Neural cell (in vitro differentiated cells): ENCODE results near the gene OLFM1. TPM values are rescaled to one million over a fixed set of nuclear protein-coding genes. Genes with fewer than 3 reads are reported as not detected.
"Not testable (repeated sequence)": the region's sequence is repeated elsewhere in the genome, so short reads cannot be mapped to it uniquely, and the experiment has no call there.

Experiments used
- H2AFZ ChIP-seq: fragments of 200-600, 300-800 bp; sonication (generic), shearing (Covaris generic); 2 replicates; pipeline ENCODE4 v1.6.0; 2014; ENCODE audit warnings: low read depth, mild to moderate bottlenecking, antibody characterized with exemption, low read length, moderate library complexity
- H3F3A ChIP-seq: fragments of 200-600 bp; shearing (Covaris generic); 2 replicates; pipeline ENCODE4 v1.6.1; 2016; ENCODE audit warnings: mild to moderate bottlenecking, moderate library complexity, mixed read lengths, antibody characterized with exemption, low read length; ENCODE audit not compliant: insufficient read depth, poor library complexity, severe bottlenecking
- H3K27ac ChIP-seq: fragments of 200-600, 300-800 bp; sonication (generic), shearing (Covaris generic); 2 replicates; pipeline ENCODE4 v1.5.1; 2014; ENCODE audit warnings: mild to moderate bottlenecking, low read length, moderate library complexity
- H3K27me3 ChIP-seq: fragments of 300-800, 200-600 bp; sonication (generic), shearing (Covaris generic); 2 replicates; pipeline ENCODE4 v1.6.0; 2014; ENCODE audit warnings: mild to moderate bottlenecking, low read depth, low read length, moderate library complexity; ENCODE audit not compliant: insufficient read depth
- H3K36me3 ChIP-seq: fragments of 300-800, 200-600 bp; sonication (generic), shearing (Covaris generic); 2 replicates; pipeline ENCODE4 v1.5.1; 2014; ENCODE audit warnings: mild to moderate bottlenecking, antibody characterized with exemption, low read length, moderate library complexity; ENCODE audit not compliant: insufficient read depth
- H3K4me2 ChIP-seq: fragments of 300-800, 200-600 bp; sonication (generic), shearing (Covaris generic); 2 replicates; pipeline ENCODE4 v1.6.0; 2014; ENCODE audit warnings: mild to moderate bottlenecking, low read length
- H3K4me3 ChIP-seq: fragments of 300-800, 200-600 bp; sonication (generic), shearing (Covaris generic); 2 replicates; pipeline ENCODE4 v1.5.1; 2014; ENCODE audit warnings: mild to moderate bottlenecking, low read length, moderate library complexity
- H3K79me2 ChIP-seq: fragments of 200-600 bp; shearing (Covaris generic); replicated peaks from 2 replicates; pipeline ENCODE4 v1.6.0; 2014; ENCODE audit warnings: mild to moderate bottlenecking, low read length, moderate library complexity; ENCODE audit not compliant: insufficient read depth
- H3K9ac ChIP-seq: fragments of 300-800, 200-600 bp; sonication (generic), shearing (Covaris generic); 2 replicates; pipeline ENCODE4 v1.6.1; 2016; ENCODE audit warnings: mild to moderate bottlenecking, low read length, mixed read lengths
- H3K9me2 ChIP-seq: fragments of 200-600 bp; shearing (Covaris generic); 2 replicates; pipeline ENCODE4 v1.6.1; 2016; ENCODE audit warnings: mild to moderate bottlenecking, low read length, mixed read lengths; ENCODE audit not compliant: insufficient read depth
- H3K9me3 ChIP-seq: fragments of 200-600, 300-800 bp; sonication (generic), shearing (Covaris generic); 2 replicates; pipeline ENCODE4 v1.6.1; 2016; ENCODE audit warnings: mild to moderate bottlenecking, mixed run types, low read length, moderate library complexity, mixed read lengths
- H4K20me1 ChIP-seq: fragments of 200-600 bp; shearing (Covaris generic); 2 replicates; pipeline ENCODE4 v1.6.1; 2016; ENCODE audit warnings: mild to moderate bottlenecking, mixed run types; ENCODE audit not compliant: insufficient read depth
- CTCF ChIP-seq: fragments of 450-650 bp; IDR thresholded peaks from 2 replicates; pipeline ENCODE4 v1.5.1; 2014; ENCODE audit warnings: antibody characterized with exemption, mild to moderate bottlenecking, moderate library complexity; ENCODE audit not compliant: poor library complexity, severe bottlenecking
- EP300 ChIP-seq: fragments of 450-650 bp; conservative IDR thresholded peaks from 2 replicates; pipeline ENCODE4 v1.6.1; 2014; ENCODE audit warnings: antibody characterized with exemption, mild to moderate bottlenecking, moderate library complexity; ENCODE audit not compliant: poor library complexity, severe bottlenecking
- EZH2 ChIP-seq: fragments of 200-600, 300-800 bp; shearing (Covaris generic), sonication (generic); IDR thresholded peaks from 2 replicates; pipeline ENCODE4 v1.6.1; 2014; ENCODE audit warnings: antibody characterized with exemption, low read length, borderline replicate concordance, mild to moderate bottlenecking; ENCODE audit not compliant: insufficient read depth, poor library complexity, severe bottlenecking
- MXI1 ChIP-seq: fragments of 450-650 bp; conservative IDR thresholded peaks from 2 replicates; pipeline ENCODE4 v1.6.1; 2014; ENCODE audit warnings: antibody characterized with exemption, mild to moderate bottlenecking; ENCODE audit not compliant: poor library complexity, severe bottlenecking
- POLR2AphosphoS5 ChIP-seq: IDR thresholded peaks from 2 replicates; pipeline ENCODE4 v1.6.1; 2012
- RAD21 ChIP-seq: fragments of 450-650 bp; conservative IDR thresholded peaks from 2 replicates; pipeline ENCODE4 v1.6.1; 2014; ENCODE audit warnings: antibody characterized with exemption, mild to moderate bottlenecking, moderate library complexity
- REST ChIP-seq: IDR thresholded peaks from 2 replicates; pipeline ENCODE4 v1.6.1; 2012; ENCODE audit warnings: borderline replicate concordance
- SMC3 ChIP-seq: fragments of 450-650 bp; conservative IDR thresholded peaks from 2 replicates; pipeline ENCODE4 v1.6.1; 2014; ENCODE audit warnings: antibody characterized with exemption, mild to moderate bottlenecking, moderate library complexity; ENCODE audit not compliant: poor library complexity
- TAF1 ChIP-seq: IDR thresholded peaks from 2 replicates; pipeline ENCODE4 v1.6.1; 2012; ENCODE audit warnings: low read depth
- polyA plus RNA-seq: library from polyadenylated mRNA; depleted of rRNA; stranded (reverse); fragments of >200 nt; gene quantifications from 2 replicates; pipeline ENCODE4 v1.2.3, GENCODE V29; 2014

OLFM1 gene
- polyA plus RNA-seq, 1 donor from 2014 or later, result 102 TPM

- Histone ChIP-seq H3K9me3 (no peaks in the 10 kb centered on the region), H3K9me2 (no peaks in the 10 kb centered on the region), H3K9ac (no peak overlapping the region), H2AFZ (no peak overlapping the region), H3K36me3 (no peaks in the 10 kb centered on the region), H3K4me2 (no peak overlapping the region), H3K79me2 (no peaks in the 10 kb centered on the region), H3K4me3 (no peak overlapping the region), H3K27me3 (no peaks in the 10 kb centered on the region), H4K20me1 (no peaks in the 10 kb centered on the region), H3F3A (no peaks in the 10 kb centered on the region), H3K27ac (no peak overlapping the region)
- TF ChIP-seq SMC3 (no peak), EP300 (no peak), EZH2 (no peak), POLR2AphosphoS5 (no peak), MXI1 (no peak), TAF1 (no peak), REST (no peak), RAD21 (no peak), CTCF (no peak)
Observed at GRCh38 chr9:135147938-135148337, 60.5 kb downstream of the OLFM1 start.

GRCh38 chr9:135148386-135148785 lies 60.9 kb downstream of the OLFM1 start:
- Histone ChIP-seq H3K27ac (no peak overlapping the region), H3K4me3 (no peak overlapping the region), H3K36me3 (no peaks in the 10 kb centered on the region), H3K9me3 (no peaks in the 10 kb centered on the region), H3F3A (no peaks in the 10 kb centered on the region), H3K9me2 (no peaks in the 10 kb centered on the region), H4K20me1 (no peaks in the 10 kb centered on the region), H3K79me2 (no peaks in the 10 kb centered on the region), H3K9ac (no peak overlapping the region), H3K27me3 (no peaks in the 10 kb centered on the region), H3K4me2 (no peak overlapping the region), H2AFZ (no peak overlapping the region)
- no peak for TF ChIP-seq RAD21
- no peak for TF ChIP-seq EP300
- no peak for TF ChIP-seq MXI1
- TF ChIP-seq REST, result no peak
- no peak for TF ChIP-seq EZH2

- H3K4me2 ChIP-seq, H3K9me3 ChIP-seq, H3K79me2 ChIP-seq, H3K9ac ChIP-seq, H3K27me3 ChIP-seq, H2AFZ ChIP-seq, H4K20me1 ChIP-seq, H3K27ac ChIP-seq, H3K9me2 ChIP-seq, H3K36me3 ChIP-seq, H3F3A ChIP-seq, H3K4me3 ChIP-seq: not testable (repeated sequence)
Observed at GRCh38 chr9:135149901-135150300, 62.4 kb downstream of the OLFM1 start.
